HEK293T (cell line): Measurements from ENCODE around the gene MAP4.
"Not testable (repeated sequence)": the region's sequence is repeated elsewhere in the genome, so short reads cannot be mapped to it uniquely, and the experiment has no call there.

Experiments used
- ARNT ChIP-seq: fragments of 450-650 bp; IDR thresholded peaks from 2 replicates; pipeline ENCODE4 v1.6.1; 2017; ENCODE audit warnings: mild to moderate bottlenecking
- CTBP1 ChIP-seq: fragments of 450-650 bp; IDR thresholded peaks from 2 replicates; pipeline ENCODE4 v1.6.1; 2016; ENCODE audit warnings: borderline replicate concordance
- FOXM1 ChIP-seq: fragments of 450-650 bp; IDR thresholded peaks from 2 replicates; pipeline ENCODE4 v1.6.1; 2017; ENCODE audit warnings: mild to moderate bottlenecking, borderline replicate concordance
- NFRKB ChIP-seq: fragments of 450-650 bp; IDR thresholded peaks from 2 replicates; pipeline ENCODE4 v1.6.1; 2016; ENCODE audit warnings: mild to moderate bottlenecking, moderate library complexity
- SP1 ChIP-seq: fragments of 450-650 bp; IDR thresholded peaks from 2 replicates; pipeline ENCODE4 v1.6.1; 2017
- TARDBP ChIP-seq: fragments of 450-650 bp; IDR thresholded peaks from 2 replicates; pipeline ENCODE4 v1.6.1; 2016
- ZNF384 ChIP-seq: fragments of 450-650 bp; IDR thresholded peaks from 2 replicates; pipeline ENCODE4 v1.6.1; 2016

- not testable (repeated sequence) for TF ChIP-seq ARNT, TARDBP, FOXM1, NFRKB, CTBP1, SP1, ZNF384
Measured at GRCh38 chr3:47887991-47888390, 128.2 kb downstream of the MAP4 start.
